SH-SY5Y (cell line): ENCODE results near the gene ST8SIA2.

Source experiments
- GATA2 ChIP-seq: IDR thresholded peaks from 2 replicates; pipeline ENCODE4 v1.6.1; 2011; ENCODE audit warnings: mild to moderate bottlenecking, low read depth, low read length
- GATA3 ChIP-seq: IDR thresholded peaks from 2 replicates; pipeline ENCODE4 v1.6.1; 2011; ENCODE audit warnings: low read depth, mild to moderate bottlenecking, low read length, moderate library complexity

- TF ChIP-seq GATA3 (no peak), GATA2 (peak; percentile 69)
Measured at GRCh38 chr15:92393071-92393979, at the start of gene ST8SIA2.
